Measurements from ENCODE around the gene RSPH6A.

- TF ChIP-seq CTCF (tag by site-specific recombination; IDR thresholded peaks at IDR 0.05) = no peak
- TF ChIP-seq ZNF660 (tag by site-specific recombination; IDR thresholded peaks at IDR 0.05) = no peak
- no peak for TF ChIP-seq ZNF423 (tag by site-specific recombination; IDR thresholded peaks at IDR 0.05)
- TF ChIP-seq YY1 (tag by site-specific recombination; IDR thresholded peaks at IDR 0.05) = no peak
- no peak for TF ChIP-seq ZNF121 (tag by site-specific recombination; IDR thresholded peaks at IDR 0.05)
- TF ChIP-seq ZBTB21 (tag by site-specific recombination; IDR thresholded peaks at IDR 0.05) = no peak
- no peak for TF ChIP-seq ZNF138 (tag by site-specific recombination; IDR thresholded peaks at IDR 0.05; ENCODE audit: borderline replicate concordance)
- TF ChIP-seq REST (tag by site-specific recombination; IDR thresholded peaks at IDR 0.05) = no peak
Measured at GRCh38 chr19:45773384-45773783, 41.7 kb downstream of the RSPH6A start.

Measured in HEK293 (cell line).